HG03521 (cell line): ENCODE data around the gene VN1R5.
"Not testable (repeated sequence)": the region's sequence is repeated elsewhere in the genome, so short reads cannot be mapped to it uniquely, and the experiment has no call there.

Source experiments
- ATAC-seq: cut with Tn5 transposase; IDR thresholded peaks from one replicate; pipeline ENCODE4 v1.9.1; 2021; ENCODE audit warnings: mild to moderate bottlenecking, moderate library complexity; ENCODE audit not compliant: unreplicated experiment

Gene VN1R5

DNA sequence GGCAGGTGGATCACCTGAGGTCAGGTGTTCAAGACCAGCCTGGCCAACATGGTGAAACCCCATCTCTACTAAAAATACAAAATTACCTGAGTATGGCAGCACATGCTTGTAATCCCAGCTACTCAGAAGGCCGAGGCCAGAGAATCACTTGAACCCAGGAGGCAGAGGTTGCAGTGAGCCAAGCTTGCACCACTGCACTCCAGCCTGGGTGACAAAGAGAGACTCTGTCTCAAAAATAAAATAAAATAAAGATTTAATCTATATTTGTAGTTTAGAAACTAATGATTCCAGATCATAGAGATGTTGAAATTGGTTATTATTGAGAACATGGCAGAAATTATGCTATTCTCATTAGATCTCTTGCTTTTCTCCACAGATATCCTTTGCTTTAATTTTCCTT lies at the start of gene VN1R5:
Gene VN1R5 (plus strand): TSS at position 301 of the 400 bp plus-strand sequence.
- ATAC-seq, result not testable (repeated sequence)

DNA sequence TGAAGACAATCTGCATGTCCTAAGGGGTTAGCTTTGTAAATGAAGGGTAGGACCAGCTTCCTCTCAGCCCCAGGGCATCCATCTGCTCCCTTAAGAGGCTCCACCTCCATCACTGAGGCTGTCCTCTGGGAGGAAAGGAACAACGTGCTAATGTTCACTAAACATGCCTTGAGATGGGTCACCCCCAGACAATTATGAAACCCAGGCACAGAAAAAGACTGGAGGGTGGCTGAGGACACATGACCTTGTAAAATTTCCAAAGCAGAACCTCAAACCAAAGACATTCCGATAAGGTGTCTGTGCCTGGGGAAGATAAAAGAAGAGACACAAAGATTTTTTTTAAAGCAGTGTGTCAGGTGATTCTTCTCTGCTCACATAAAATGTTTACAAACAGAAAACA lies 46.5 kb upstream of the VN1R5 start:
- no peak for ATAC-seq

DNA sequence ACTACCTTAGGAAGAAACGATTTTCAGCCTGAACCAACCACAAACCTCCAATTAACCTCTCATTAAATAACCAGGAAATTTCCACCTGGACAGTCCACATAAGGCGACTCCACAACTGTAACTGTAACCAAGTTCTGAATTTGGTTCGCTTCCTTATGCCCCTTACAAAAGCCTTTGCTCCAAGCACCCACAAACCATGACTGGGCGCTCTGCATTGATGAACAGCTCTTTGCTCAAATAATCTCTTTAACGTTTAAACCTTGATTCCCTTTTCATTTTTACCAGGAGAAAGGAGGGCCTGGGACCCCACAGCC lies 45.9 kb upstream of the VN1R5 start:
- peak; percentile 1 for ATAC-seq

DNA sequence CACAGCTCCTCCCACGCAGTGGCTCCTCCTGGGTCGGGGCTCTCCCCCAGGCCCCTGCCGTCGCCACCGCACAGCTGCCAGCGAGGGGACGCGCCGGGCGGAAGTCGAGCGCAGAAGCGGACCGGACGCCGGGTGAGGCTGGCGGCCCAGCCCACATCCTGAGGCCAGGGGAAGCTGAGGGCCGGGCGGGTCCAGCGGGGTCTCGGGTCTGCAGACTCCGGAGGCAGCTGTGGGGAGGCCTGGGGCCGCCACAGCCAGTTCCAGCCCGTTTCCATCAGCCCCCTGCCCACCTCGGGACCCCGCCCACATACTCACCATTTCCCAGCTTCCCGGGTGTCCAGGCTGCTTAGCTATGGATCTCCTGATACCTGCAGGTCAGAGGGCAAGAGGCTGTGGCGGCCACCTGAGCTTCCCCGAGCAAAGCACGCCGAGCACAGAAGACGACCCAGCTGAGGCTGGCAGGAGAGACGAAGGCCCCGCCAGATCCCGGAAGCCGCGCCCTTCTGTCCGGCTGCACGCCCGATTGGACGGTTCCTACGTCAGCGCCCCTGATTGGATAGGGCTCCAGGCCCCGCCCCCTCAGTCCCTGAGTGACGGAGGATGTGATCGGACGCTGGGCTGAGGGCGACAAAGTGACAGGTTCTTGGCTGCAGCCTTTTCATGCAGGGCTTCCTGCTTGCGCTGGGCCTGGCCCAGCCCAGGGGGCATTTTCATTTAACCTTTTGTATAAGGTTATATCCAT lies 45.3 kb upstream of the VN1R5 start:
- peak; percentile 92 for ATAC-seq

DNA sequence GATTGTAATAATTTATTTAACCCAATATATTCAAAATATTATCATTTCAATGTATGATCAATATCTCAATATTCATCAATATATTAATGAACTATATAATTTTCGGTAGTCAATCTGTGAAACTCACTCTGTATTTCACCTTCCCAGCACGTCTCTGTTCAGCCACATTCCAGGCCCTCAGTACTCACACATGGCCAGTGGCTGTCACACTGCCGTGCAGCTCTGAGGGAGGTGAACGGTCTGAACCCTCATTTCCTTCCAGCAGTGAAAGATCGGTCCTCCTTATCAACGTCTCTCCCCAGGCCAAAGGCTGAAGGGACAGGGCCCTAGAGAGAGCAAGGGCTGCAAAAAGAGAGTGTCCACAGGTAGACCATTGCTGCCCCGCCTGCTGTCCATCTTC lies 44.5 kb upstream of the VN1R5 start:
- ATAC-seq, result no peak

DNA sequence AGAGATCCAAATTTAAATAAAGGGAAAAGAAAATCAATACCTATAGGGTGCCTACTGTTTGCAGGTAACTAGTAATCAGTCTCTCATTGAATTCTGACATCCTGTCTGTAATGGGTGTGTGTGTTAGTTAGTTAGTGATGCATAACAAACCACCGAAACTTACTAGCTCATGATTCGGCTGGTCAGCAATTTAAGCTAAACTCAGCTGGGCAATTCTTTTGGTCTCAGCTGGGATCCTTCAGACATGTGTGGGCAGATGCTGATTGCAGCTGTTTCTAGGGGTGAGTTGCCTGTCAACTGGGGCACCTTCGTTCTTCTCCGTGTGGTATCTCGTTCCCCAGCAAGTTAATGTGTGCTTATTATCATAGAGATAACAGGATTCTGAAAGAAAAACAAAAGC lies 43.9 kb upstream of the VN1R5 start:
- peak; percentile 37 for ATAC-seq

DNA sequence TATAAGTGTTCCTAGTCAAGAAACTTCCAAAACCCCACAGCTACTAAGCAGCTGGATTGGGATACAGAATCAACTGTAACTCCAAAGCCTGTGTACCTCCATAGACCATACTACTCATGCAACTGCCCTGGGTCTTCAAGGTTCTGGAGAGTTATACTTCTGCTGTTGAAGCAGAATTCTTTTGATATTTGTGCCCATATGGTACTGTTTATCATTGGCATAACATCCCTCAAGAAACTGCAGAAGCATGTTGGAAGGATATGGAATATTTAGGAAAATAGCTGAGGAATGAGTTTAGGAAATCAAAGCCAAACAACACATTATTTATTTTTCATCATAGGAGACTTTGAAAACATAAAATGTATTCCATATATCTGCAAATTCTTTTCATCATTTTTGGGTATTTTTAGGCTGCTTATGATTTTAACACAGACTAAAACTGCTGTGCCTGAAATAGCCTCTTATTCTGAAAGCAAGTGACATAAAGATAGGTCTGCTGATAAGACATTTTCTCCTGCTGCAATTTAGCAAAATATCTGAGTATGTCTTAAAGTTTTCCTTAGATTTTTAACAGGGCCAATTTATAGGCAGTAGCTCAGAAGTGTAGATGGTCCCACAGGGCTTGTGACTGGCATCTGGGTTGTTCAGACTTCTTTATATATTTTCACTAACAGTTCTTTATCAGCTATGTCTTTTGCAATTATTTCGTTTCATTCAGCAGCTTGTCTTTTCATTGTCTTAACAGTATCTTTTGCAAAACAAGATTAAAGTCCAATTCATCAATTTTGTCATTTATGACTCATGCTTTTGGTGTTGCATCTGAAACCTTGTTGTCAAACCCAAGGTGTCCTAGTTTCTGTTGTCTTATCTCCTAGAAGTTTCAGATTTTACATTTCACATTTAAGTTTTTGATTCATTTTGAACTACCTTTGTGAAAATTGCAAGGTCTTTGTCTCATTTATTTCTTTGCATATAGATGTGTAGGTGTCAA lies 43.0 kb upstream of the VN1R5 start:
- ATAC-seq, result no peak

DNA sequence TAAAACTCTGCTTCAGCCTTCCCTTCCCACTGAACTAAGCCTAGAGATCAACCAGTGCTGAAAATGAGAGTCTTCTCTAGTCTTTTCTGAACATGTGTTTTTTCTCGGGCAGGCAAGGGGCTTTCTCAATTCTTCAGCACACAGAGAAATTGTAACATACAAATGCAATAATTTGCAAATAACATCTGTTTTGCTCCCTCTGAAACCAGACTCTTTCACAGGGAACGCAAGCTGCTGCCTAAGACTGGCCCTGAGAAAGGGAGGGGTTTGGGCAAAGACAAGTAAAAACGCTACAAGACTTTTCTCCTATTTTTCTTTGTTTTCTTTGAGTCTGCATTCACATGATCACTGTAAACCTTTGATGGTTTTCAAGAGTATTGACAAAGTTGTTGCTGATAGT lies 39.6 kb upstream of the VN1R5 start:
- ATAC-seq, result no peak

DNA sequence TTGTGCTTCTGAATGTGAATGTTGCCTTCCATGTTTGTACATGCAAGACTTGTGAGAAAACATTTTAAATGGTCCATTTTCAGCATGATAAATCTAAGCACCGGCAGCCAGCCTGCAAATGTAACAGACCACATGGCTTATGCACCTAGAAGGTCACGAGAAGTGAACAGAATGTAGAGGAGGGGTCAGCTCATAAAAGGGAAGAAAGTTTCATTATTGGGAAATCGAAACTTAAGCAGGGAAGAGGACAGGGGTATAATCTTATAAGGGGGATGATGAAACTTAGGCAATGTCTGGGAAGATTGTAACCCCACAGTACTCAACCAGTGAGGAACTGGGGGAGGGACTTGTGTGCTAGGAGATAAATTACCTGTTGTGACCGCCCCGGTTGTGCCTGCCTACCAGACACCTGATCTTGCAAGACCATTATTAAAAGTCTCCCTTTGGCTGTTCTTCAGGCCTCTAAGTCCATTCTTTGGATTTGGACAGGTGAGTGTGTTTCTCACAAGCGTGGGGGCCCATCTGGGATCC lies 37.7 kb upstream of the VN1R5 start:
- ATAC-seq, result no peak

DNA sequence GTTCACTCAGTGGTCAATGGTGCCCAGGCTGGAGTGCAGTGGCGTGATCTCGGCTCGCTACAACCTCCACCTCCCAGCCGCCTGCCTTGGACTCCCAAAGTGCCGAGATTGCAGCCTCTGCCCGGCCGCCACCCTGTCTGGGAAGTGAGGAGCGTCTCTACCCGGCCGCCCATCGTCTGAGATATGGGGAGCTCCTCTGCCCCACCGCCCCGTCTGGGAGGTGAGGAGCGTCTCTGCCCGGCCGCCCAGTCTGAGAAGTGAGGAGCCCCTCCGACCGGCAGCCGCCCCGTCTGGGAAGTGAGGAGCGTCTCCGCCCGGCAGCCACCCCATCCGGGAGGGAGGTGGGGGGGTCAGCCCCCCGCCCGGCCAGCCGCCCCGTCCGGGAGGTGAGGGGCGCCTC lies 35.6 kb upstream of the VN1R5 start:
- not testable (repeated sequence) for ATAC-seq

DNA sequence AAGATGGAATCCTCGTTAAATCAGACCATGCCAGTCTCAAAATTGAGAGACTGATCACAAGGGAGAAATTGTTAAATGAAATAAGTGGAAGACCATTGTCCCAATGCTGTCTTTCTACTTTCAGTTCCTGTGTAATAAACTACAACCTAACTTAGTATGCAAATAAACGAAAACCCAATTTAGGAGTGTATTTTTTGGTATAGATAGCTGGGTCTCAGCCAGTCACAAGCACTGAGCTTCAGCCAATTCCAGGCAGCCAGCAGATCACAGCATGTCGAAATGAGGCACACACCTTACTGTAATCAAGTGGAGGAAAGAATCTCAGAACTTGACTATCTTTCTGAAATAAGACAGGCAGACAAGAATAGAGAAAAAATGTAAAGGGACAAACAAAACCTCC lies 33.0 kb upstream of the VN1R5 start:
- ATAC-seq, result no peak

DNA sequence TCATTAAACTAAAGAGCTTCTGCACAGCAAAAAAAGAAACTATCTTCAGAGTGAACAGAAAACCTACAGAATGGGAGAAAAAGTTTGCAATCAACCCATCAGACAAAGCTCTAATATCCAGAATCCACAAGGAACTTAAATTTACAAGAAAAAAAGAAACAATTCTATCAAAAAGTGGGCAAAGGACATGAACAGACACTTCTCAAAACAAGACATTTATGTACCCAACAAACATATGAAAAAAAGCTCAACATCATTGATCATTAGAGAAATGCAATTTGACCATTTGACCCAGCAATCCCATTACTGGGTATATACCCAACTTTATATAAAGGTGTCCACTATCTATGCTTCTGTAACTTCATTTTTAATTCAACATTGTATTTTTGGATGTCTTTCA lies 31.1 kb upstream of the VN1R5 start:
- no peak for ATAC-seq

DNA sequence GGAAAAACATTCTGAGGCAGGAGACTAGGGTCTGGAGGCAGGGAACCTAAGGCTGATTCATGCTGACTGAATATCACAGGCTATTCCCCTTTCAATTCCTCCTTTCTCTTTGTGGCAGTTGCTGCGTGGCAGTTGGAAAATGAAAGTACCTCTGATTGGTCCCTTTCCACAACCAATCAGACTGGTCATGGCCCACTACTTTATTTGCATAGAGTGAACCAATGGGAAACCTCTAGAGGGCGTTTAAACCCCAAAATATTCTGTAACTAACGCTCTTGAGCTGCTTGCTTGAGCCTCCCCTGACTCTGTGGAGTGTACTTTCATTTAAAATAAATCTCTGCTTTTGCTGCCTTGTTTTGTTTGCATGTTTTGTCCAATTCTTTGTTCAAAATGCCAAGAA lies 27.7 kb upstream of the VN1R5 start:
- ATAC-seq, result no peak

DNA sequence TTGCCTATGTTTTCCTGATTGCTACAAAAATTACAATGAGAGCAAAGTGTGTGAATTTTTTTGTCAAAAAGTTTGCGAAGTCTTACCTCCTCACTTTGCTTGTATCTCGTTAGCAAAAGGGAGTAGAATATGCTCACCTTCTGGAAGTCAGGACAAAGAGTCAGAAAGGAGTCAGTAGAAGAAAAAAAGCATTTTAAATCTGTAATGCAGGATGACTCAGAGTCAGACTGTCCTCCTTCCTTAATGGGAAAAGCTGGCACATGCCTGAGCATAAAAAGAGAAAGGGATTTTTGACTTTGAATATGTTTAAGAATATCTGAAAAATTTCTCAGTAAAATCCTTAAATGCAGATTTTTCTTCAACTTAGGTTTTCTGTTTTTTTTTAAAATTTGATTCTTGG lies 14.2 kb upstream of the VN1R5 start:
- no peak for ATAC-seq

DNA sequence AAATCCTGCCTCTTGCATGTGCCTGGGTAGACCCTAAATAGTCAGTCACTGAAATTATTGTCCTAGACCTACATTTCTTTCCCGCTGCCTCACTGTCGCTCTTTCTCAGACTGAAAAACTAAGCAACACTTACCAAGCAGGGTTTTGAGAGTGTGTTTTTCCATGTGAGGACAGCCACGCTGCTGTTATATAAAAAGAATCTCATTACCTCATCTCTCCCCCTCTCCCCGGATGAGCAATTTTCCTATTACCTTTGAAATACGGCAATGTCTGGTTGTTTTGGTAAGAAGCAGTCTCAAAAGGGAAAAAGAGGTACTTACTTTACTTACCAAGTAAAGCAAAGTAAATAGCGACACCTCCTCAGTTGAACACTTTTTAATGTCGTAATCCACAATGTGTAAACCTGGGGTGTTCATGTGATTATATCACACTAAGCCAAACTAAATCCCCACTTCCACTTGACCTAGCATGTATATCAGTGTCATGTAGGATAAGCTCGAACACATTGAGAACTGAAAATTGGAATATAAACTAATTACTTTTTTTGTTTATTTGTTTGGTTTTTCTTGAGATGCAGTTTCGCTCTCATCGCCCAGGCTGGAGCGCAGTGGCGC lies 12.2 kb upstream of the VN1R5 start:
- no peak for ATAC-seq

DNA sequence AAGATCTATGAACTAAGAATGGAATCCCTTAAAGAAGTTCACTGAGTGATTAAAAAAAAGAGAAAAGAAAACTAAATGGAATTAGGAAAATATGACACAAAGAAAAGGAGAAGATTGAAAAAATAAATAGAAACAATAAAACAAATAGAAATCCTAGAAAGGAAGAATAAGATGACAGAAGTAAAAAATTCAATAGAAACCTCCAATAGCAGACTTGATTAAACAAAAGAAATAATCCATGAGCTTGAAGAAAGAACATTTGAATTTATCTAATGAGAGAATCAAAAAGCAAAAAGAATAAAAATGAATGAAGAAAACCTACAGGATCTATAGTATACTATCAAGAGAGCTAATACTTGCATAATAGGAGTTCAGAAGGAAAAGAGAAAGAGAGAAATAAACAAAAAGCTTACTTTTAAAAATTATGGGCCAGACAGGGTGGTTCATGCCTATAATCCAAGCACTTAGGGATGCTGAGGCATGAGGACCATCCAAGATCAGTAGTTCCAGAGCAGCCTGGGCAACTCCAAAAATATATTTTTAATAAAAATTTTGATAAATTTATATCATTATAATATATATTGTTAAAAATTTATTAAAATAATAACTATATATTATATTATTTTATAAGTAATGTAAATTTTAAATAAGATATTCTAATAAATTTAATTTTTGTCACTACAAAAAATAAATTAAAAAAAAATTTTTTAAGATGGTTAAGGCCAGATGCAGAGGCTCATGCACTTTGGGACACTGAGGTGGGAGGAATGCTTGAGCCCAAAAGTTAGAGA lies 9.4 kb upstream of the VN1R5 start:
- ATAC-seq, result no peak

DNA sequence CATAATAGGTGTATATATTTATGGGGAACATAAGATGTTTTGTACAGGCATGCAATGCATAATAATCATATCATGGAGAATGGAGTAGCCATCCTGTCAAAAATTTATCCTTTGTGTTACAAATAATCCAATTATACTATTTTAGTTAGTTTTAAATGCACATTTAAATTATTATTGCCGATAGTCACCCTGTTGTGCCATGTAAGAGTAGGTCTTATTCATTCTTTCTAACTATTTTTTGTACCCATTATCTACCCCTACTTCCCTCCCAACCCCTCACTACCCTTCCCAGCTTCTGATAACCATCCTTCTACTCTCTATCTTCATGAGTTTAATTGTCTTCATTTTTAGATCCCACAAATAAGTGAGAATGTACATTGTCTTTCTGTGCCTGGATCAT lies 8.3 kb upstream of the VN1R5 start:
- no peak for ATAC-seq

DNA sequence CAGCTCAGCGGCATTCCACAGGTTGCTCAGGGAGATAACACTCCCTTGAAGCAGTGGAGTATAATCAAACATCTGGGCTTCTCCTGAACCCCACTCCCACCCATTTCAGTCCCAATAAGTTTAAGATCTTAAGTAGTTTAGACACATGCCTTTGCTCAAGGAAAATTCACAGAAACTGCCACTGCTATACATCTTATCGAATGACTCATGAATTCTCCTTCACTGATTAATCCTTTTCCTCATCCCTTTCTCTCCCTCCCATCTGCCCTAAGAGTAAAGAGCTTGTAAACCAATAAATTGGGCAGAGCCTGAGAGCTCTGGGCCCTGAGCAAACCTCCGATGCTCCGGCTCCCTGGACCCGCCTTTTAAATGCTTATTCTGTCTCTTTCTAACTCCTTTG lies 10.2 kb downstream of the VN1R5 start:
- no peak for ATAC-seq

DNA sequence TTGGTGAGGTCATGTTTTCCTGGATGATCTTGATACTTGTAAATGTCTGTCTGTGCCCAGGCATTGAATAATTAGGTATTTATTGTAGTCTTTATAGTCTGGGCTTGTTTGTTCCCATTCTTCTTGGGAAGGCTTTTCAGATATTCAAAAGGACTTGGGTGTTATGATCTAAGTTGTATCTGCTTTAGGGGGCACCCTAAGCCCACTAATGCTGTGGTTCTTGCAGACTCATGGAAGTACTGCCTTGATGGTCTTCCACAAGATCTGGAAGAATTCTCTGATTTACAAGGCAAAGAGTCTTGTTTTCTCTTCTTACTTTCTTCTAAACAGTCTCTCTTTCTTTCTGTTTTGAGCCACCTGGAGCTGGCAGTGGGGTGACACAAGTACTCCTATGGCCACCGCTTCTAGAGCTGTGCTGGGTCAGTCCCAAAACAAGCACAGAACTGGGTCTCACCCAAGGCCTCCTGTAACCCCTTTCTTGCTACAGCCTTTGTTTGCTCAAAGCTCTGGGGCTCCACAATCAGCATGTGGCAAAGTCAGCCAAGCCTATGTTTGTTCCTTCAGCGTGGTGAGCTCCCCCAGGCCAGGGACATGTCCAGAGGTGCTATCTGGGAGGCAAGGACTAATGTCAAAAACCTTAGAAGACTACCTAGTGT lies 12.6 kb downstream of the VN1R5 start:
- no peak for ATAC-seq

DNA sequence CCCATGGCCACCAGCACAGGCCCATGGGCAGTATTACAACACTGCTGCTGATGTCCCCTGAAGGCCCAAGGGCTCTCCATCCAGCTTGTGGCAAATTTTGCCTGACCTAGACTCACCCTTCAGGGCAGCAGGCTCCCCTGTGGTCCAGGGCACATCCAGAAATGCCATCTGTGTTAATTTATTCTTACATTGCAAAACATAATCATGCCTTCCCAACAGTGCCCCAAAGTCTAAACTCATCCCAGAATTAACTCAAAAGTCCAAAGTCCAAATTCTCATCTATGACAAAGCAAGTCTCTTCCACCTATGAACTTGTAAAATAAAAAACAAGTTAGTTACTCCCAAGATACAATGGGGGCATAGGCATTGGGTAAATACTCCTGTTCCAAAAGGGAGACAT lies 13.3 kb downstream of the VN1R5 start:
- ATAC-seq, result no peak
